ENCODE measurements around the gene TAS2R46. TPM values are rescaled to one million over a fixed set of nuclear protein-coding genes. Genes with fewer than 3 reads are reported as not detected.

Gene TAS2R46
- total RNA-seq, 1 donor from 2014 or later, result 2.0 TPM

DNA sequence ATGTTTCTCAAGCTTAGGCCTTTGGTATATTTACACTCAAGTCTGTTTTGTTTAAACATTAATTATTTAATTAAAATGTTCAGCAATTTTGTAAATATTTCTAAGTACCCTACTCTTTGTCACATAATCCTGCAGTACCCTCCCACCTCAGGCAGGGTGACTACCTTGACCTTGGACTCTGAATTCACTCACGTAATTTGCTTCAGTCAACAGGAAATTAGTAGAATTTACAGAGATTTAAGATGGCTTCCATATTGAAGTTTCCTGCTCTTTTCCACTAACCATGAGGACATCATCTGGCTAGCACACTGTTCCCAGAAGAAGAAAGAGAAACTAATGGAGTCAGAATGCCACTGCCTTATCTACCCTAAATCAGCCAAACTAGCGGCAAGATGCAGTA lies 38.7 kb downstream of the TAS2R46 start:
- DNase-seq (ENCODE audit: low spot score), result no peak
- intact Hi-C loops (cut with micrococcal nuclease), result no loop called here
- peaks cover 2% of the 10 kb centered on the region for H3K27me3 Mint-ChIP-seq (ENCODE audit: insufficient read depth)

DNA sequence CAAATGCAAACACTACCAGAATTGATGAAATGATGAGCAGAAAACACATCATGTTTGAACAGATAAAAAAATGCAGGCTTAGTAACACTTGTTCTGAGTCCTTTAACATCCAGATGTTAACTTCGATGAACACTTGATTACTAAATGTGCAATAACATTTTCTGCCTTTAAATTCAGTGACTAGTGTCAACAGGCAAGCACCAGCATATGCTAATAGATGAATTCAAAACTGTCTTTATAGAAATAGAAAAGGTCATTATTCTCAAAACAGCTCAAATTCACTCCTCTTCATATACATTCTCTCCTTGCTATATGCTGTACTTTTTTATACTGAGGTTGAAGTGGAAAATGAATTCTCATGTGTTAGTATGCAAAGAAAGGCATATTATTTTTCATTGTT lies 39.6 kb downstream of the TAS2R46 start, which contains the start of gene TAS2R19:
TAS2R19 (minus strand) TSS at position 101 of the 400 bp plus-strand sequence; CDS start at position 52, 49 bp downstream.
- DNase-seq (ENCODE audit: low spot score), result no peak
- Mint-ChIP-seq H3K27ac (no peak within 1 kb of the TSS), H3K27me3 (ENCODE audit: insufficient read depth) (peaks cover 2% of the 10 kb centered on the region), H3K4me3 (no peak within 1 kb of the TSS), H3K9me3 (peaks cover 17% of the 10 kb centered on the region), H3K4me1 (ENCODE audit: low read depth) (peaks cover 4% of the 10 kb centered on the region), H3K36me3 (ENCODE audit: low read depth) (peaks cover 17% of the 10 kb centered on the region)
- intact Hi-C loops (cut with micrococcal nuclease), result no loop called here

More for the DNA sequence above, 38.7 kb downstream of the TAS2R46 start:
- peaks cover 17% of the 10 kb centered on the region for H3K9me3 Mint-ChIP-seq
- H3K4me1 Mint-ChIP-seq (ENCODE audit: low read depth), result peaks cover 4% of the 10 kb centered on the region
- H3K27ac Mint-ChIP-seq, result no peak overlapping the region
- H3K36me3 Mint-ChIP-seq (ENCODE audit: low read depth), result peaks cover 23% of the 10 kb centered on the region
- no peak overlapping the region for H3K4me3 Mint-ChIP-seq

DNA sequence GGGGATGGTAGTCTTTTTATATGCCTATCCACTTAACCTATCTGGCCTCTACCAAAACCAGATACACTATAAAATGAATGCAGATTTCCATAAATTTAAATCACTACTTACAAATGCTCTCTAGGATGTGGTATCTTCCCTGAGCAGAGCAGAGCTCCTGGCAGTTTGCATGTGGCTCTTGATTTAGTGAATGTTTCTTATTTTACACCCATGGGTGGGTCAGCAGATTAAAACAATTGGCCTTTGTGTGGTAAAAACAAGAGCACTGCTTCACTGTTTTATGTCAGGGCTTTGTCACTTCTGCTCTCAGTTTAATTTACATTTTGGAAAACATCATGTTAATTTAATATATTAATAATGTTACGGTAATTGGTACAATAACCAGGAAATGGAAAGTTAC lies 45.2 kb downstream of the TAS2R46 start:
- H3K4me1 Mint-ChIP-seq (ENCODE audit: low read depth), result peaks cover 4% of the 10 kb centered on the region
- H3K27me3 Mint-ChIP-seq (ENCODE audit: insufficient read depth), result peaks cover 2% of the 10 kb centered on the region
- H3K4me3 Mint-ChIP-seq, result no peak overlapping the region
- H3K9me3 Mint-ChIP-seq, result no peaks in the 10 kb centered on the region
- intact Hi-C loops (cut with micrococcal nuclease), result no loop called here
- peaks cover 7% of the 10 kb centered on the region for H3K36me3 Mint-ChIP-seq (ENCODE audit: low read depth)
- H3K27ac Mint-ChIP-seq, result no peak overlapping the region
- no peak for DNase-seq (ENCODE audit: low spot score)

DNA sequence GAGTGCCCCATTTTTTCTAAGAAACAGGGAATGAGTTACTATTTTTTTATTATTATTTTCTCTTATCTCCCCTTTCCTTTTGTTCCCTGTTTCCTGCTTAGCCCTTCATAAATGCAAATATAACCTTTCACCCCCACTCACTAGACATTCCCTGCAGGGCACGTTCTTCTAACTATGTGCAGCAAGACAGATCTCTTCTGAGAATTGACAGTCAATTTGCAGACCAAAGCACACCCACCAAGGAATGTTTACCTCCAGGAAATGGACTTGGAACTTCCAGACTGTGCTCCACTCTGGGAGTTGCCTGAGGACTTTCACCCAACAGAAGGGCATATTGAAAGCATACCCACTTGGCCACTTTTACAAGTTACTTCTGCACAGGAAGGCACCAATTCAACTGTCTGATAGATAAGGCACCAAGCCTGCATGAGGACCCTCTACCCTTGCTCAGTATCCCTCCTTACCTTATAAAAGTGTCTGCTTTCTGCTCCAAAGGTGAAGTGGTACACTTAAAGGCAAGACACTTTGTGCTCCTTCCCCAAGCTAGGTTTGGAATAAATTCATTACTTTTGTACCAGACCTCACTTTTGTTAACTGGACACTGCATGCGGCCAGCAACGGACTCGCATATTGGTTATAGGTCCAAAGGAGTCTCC lies 46.2 kb downstream of the TAS2R46 start:
- Mint-ChIP-seq H3K27me3 (ENCODE audit: insufficient read depth) (peaks cover 2% of the 10 kb centered on the region), H3K4me1 (ENCODE audit: low read depth) (no peaks in the 10 kb centered on the region), H3K27ac (no peak overlapping the region), H3K9me3 (no peaks in the 10 kb centered on the region), H3K4me3 (no peak overlapping the region), H3K36me3 (ENCODE audit: low read depth) (peaks cover 6% of the 10 kb centered on the region)
- DNase-seq (ENCODE audit: low spot score), result no peak
- intact Hi-C loops (cut with micrococcal nuclease), result no loop called here

DNA sequence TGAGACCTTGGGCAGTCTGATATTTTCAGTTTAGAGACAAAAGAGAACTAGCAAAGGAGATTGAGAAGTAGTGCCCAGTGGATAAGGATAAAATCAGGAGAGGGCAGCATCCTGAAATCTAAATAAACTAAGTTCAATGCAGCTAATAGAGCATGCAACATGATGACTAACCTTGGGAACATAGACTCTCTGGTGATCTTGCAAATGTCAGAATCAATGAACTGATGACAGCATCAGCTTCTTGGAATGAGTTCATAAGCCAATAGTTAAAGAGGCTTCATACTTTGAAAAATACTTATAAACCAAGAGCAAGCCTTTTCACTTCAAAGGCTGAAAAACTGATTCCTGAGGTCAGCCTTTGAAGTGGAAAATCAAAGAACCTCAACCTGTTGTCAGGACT lies 47.9 kb downstream of the TAS2R46 start:
- Mint-ChIP-seq H3K4me3 (no peak overlapping the region), H3K4me1 (ENCODE audit: low read depth) (no peaks in the 10 kb centered on the region), H3K36me3 (ENCODE audit: low read depth) (peaks cover 6% of the 10 kb centered on the region), H3K27ac (no peak overlapping the region), H3K27me3 (ENCODE audit: insufficient read depth) (peaks cover 2% of the 10 kb centered on the region), H3K9me3 (no peaks in the 10 kb centered on the region)
- intact Hi-C loops (cut with micrococcal nuclease), result no loop called here
- no peak for DNase-seq (ENCODE audit: low spot score)

Other genes starting within 250 kb of the TAS2R46 start
- gene TAS2R10, start 235.9 kb downstream of the TAS2R46 start, total RNA-seq, result not detected in 2 replicates
- gene PRR4, start 212.8 kb downstream of the TAS2R46 start, total RNA-seq, result 1.9 and 3.6 TPM in 2 replicates
- gene PRH1, start 178.0 kb downstream of the TAS2R46 start, total RNA-seq, result 18.4 and 19.6 TPM in 2 replicates
- gene TAS2R13, start 152.7 kb downstream of the TAS2R46 start, total RNA-seq, result 0.96 TPM in 2 replicates
- gene PRH2, start 133.1 kb downstream of the TAS2R46 start, total RNA-seq, result not detected in 2 replicates
- 2.8 and 2.9 TPM in 2 replicates for gene TAS2R14, start 123.0 kb downstream of the TAS2R46 start, total RNA-seq
- 0.91 and 1.7 TPM in 2 replicates for gene TAS2R50, start 75.4 kb downstream of the TAS2R46 start, total RNA-seq
- 2.1 TPM in 2 replicates for gene TAS2R20, start 64.0 kb downstream of the TAS2R46 start, total RNA-seq
- gene TAS2R19, start 39.7 kb downstream of the TAS2R46 start, total RNA-seq, result 3.6 and 4.3 TPM in 2 replicates
- 4.1 and 4.5 TPM in 2 replicates for gene TAS2R31, start 30.9 kb downstream of the TAS2R46 start, total RNA-seq
- gene TAS2R43, start 30.0 kb upstream of the TAS2R46 start, total RNA-seq, result 0.76 and 2.0 TPM in 2 replicates
- 3.8 and 4.5 TPM in 2 replicates for gene TAS2R30, start 72.3 kb upstream of the TAS2R46 start, total RNA-seq
- gene SMIM10L1, start 108.9 kb upstream of the TAS2R46 start, total RNA-seq, result 10.4 and 11.3 TPM in 2 replicates
- not detected in 2 replicates for gene TAS2R42, start 124.6 kb upstream of the TAS2R46 start, total RNA-seq
- gene PRB3, start 207.4 kb upstream of the TAS2R46 start, total RNA-seq, result not detected in 2 replicates
- gene PRB4, start 248.1 kb upstream of the TAS2R46 start, total RNA-seq, result not detected in 2 replicates